ENCODE measurements around the gene MOGAT1.

DNA sequence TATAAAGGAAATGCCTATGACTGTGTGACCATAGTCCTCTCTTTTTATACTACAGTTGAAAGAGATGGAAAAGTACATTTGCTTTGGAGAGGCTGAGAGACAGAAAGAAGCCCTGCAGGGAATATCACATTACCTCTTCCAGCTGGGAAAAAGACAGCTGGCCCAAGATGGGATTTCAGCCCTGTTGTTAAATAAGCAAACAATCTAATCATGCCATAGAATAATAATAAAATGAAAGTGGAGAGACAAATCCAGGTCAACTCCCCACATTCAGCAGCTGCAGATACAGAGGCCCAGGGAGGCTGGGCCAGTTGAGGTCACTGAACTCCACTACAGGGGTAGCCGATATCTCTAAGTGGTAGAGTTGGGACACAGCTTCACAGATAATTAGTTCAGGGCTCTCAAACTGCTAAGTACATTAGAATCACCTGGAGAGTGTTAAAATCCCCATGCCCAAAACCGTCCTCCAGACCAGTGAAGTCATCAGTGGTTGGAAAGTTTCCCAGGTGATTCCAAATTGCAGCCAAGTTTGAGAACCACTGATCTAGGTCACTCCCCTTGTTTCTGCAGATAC lies 81.9 kb downstream of the MOGAT1 start:
- TF ChIP-seq GATA3 (IDR thresholded peaks at IDR 0.05; ENCODE audit: low read depth, low read length) (no peak), GATA2 (IDR thresholded peaks at IDR 0.05; ENCODE audit: low read depth, low read length) (no peak)

Measured in SH-SY5Y (cell line).